Body of pancreas (tissue), 4 donors: ENCODE results near the gene USP51.

Source experiments
- CTCF ChIP-seq, 7 experiments: fragments of 450-650 bp in 4 of 7; fragments of 200-600 bp in 3 of 7; sonication (generic) in 3 of 7; IDR thresholded peaks; one replicate each; pipeline ENCODE4 v1.5.1; 2016 to 2019; ENCODE audit warnings: antibody characterized with exemption in 7 of 7
- POLR2A ChIP-seq, 3 donors: fragments of 450-650 bp; IDR thresholded peaks; one replicate each; pipeline ENCODE4 v1.6.1; 2016; ENCODE audit warnings: antibody characterized with exemption in 3 of 3, mild to moderate bottlenecking in 2 of 3

GRCh38 chrX:55452833-55453124 lies 36.9 kb downstream of the USP51 start:
- TF ChIP-seq POLR2A (IDR thresholded peaks at IDR 0.05) (no peak), CTCF (IDR thresholded peaks at IDR 0.05) (no peak)
